Neural crest cell (in vitro differentiated cells): ENCODE data around the gene PEA15. TPM values are rescaled to one million over a fixed set of nuclear protein-coding genes. Genes with fewer than 3 reads are reported as not detected.

Experiments used
- DNase-seq: peaks from one replicate; pipeline ENCODE4 v3.0.0; 2021; ENCODE audit warnings: low read depth, mixed read lengths, low spot score
- H3K27ac Mint-ChIP-seq: one replicate; pipeline ENCODE4 v1.8.0; 2021; ENCODE audit warnings: mild to moderate bottlenecking, mixed read lengths; ENCODE audit not compliant: unreplicated experiment
- H3K27me3 Mint-ChIP-seq: 2 replicates; pipeline ENCODE4 v1.8.0; 2021; ENCODE audit warnings: low read depth, mild to moderate bottlenecking, mixed read lengths
- H3K36me3 Mint-ChIP-seq: 2 replicates; pipeline ENCODE4 v1.8.0; 2021; ENCODE audit warnings: low read depth, mild to moderate bottlenecking, mixed read lengths
- H3K4me1 Mint-ChIP-seq: 2 replicates; pipeline ENCODE4 v1.8.0; 2021; ENCODE audit warnings: mixed read lengths
- H3K4me3 Mint-ChIP-seq: one replicate; pipeline ENCODE4 v1.8.0; 2021; ENCODE audit warnings: mild to moderate bottlenecking, mixed read lengths
- H3K9me3 Mint-ChIP-seq: 2 replicates; pipeline ENCODE4 v1.8.0; 2021; ENCODE audit warnings: mixed read lengths
- CTCF ChIP-seq: fragments of 200-600 bp; sonication (generic); conservative IDR thresholded peaks from 2 replicates; pipeline ENCODE4 v1.5.0; 2021; ENCODE audit warnings: antibody characterized with exemption, mild to moderate bottlenecking
- total RNA-seq: library from RNA; stranded (reverse); gene quantifications from 2 replicates; pipeline ENCODE4 v1.2.1, GENCODE V29; 2021

The PEA15 gene
- total RNA-seq, 1 donor from 2014 or later, result 117 TPM

- Mint-ChIP-seq H3K27me3 (no peaks in the 10 kb centered on the region), H3K9me3 (no peaks in the 10 kb centered on the region), H3K4me1 (peaks cover 16% of the 10 kb centered on the region), H3K27ac (peak overlapping the region; percentile 67), H3K4me3 (no peak overlapping the region), H3K36me3 (peaks cover 9% of the 10 kb centered on the region)
- TF ChIP-seq CTCF, result no peak
- DNase-seq, result no peak
Observed at GRCh38 chr1:160217481-160218051, 12.4 kb downstream of the PEA15 start.

GRCh38 chr1:160219062-160219929 is 14.1 kb downstream of the PEA15 start:
- peak; percentile 31 for DNase-seq
- Mint-ChIP-seq H3K4me3 (no peak overlapping the region), H3K4me1 (peaks cover 16% of the 10 kb centered on the region), H3K9me3 (no peaks in the 10 kb centered on the region), H3K36me3 (peaks cover under 1% of the 10 kb centered on the region), H3K27me3 (no peaks in the 10 kb centered on the region), H3K27ac (peak overlapping the region; percentile 4)
- peak; percentile 67 for TF ChIP-seq CTCF

GRCh38 chr1:160220301-160220700 is 15.1 kb downstream of the PEA15 start:
- DNase-seq, result no peak
- no peaks in the 10 kb centered on the region for H3K36me3 Mint-ChIP-seq
- peaks cover 16% of the 10 kb centered on the region for H3K4me1 Mint-ChIP-seq
- no peaks in the 10 kb centered on the region for H3K27me3 Mint-ChIP-seq
- H3K27ac Mint-ChIP-seq, result no peak overlapping the region
- H3K9me3 Mint-ChIP-seq, result no peaks in the 10 kb centered on the region
- TF ChIP-seq CTCF, result no peak
- no peak overlapping the region for H3K4me3 Mint-ChIP-seq

DNA sequence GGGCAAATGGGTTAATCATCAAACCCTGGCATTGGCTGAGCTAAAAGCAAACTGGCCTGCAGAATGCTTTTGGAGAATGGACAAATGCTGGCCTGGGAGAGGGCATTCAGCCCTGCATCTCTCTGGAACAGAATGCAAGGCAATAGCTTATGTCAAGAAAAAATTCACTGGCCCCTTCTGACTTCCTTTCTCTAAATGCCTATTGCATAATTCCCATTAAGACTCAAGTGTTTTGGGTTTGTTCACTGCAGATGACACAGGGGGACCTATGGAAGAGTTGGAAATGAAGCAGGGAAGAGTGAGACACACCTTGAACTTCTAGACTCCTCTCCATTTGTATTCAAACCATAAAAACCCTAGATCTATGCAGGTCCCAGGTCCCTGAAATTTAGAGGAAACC is 15.9 kb downstream of the PEA15 start:
- Mint-ChIP-seq H3K9me3 (no peaks in the 10 kb centered on the region), H3K27me3 (no peaks in the 10 kb centered on the region), H3K4me3 (no peak overlapping the region), H3K36me3 (no peaks in the 10 kb centered on the region), H3K4me1 (peaks cover 16% of the 10 kb centered on the region), H3K27ac (no peak overlapping the region)
- TF ChIP-seq CTCF, result no peak
- DNase-seq, result no peak

DNA sequence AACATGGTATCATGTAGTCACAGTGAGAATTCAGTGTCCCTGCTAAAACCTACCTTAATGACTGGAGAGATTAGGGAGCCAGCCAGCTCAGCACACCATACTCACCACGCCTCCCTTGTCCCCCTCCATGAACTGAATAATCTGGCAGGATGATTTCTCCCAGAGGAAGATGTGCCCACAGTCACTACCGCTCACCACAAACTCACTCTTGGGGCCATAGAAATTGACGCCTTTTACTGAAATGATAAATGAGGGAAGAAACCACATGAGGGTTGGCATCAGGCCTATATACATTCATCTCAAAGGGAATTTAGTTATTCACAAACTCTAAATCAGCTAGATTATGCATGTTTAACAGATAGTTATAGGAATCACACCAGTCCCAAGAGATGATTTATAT is 17.4 kb downstream of the PEA15 start:
- no peaks in the 10 kb centered on the region for H3K36me3 Mint-ChIP-seq
- DNase-seq, result no peak
- H3K4me1 Mint-ChIP-seq, result peaks cover 6% of the 10 kb centered on the region
- no peaks in the 10 kb centered on the region for H3K27me3 Mint-ChIP-seq
- no peak overlapping the region for H3K27ac Mint-ChIP-seq
- H3K9me3 Mint-ChIP-seq, result no peaks in the 10 kb centered on the region
- no peak for TF ChIP-seq CTCF
- H3K4me3 Mint-ChIP-seq, result no peak overlapping the region
